NK-92 (cell line): ENCODE results near the gene GPR78.

Experiments used
- DNase-seq: peaks from one replicate; lab custom pipeline; 2025; ENCODE audit not compliant: unreplicated experiment; lab: John Stamatoyannopoulos, UW

The GPR78 gene

DNA sequence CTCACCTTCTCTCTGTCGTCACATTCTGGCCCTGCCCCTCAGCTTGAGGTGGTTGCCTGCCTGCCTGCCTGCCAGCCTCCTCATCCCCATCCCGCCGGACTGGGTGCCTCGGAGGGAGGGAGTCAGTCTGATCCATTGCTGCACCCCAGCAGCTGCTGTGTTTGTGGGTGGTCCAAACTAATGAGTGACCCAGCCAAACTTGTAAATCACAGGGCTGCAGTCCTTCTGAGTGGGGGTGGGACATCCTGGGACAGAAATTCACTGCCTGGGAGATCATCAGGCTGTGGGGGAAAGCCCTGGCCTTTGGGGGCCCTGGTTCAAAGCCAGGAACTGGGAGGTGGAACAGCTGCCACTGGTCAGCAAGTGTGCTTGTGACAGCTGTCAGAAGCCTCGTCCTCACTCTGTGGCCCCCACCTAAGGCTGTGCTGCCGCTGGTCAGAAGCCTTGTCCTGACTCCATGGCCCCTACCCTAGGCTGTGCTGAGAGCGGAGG is 5.6 kb downstream of the GPR78 start:
- no peak for DNase-seq

GRCh38 chr4:8586246-8586645 is 6.1 kb downstream of the GPR78 start:
- no peak for DNase-seq

- DNase-seq, result no peak
These were observed 6.7 kb downstream of the GPR78 start for GRCh38 chr4:8586671-8587468.

DNA sequence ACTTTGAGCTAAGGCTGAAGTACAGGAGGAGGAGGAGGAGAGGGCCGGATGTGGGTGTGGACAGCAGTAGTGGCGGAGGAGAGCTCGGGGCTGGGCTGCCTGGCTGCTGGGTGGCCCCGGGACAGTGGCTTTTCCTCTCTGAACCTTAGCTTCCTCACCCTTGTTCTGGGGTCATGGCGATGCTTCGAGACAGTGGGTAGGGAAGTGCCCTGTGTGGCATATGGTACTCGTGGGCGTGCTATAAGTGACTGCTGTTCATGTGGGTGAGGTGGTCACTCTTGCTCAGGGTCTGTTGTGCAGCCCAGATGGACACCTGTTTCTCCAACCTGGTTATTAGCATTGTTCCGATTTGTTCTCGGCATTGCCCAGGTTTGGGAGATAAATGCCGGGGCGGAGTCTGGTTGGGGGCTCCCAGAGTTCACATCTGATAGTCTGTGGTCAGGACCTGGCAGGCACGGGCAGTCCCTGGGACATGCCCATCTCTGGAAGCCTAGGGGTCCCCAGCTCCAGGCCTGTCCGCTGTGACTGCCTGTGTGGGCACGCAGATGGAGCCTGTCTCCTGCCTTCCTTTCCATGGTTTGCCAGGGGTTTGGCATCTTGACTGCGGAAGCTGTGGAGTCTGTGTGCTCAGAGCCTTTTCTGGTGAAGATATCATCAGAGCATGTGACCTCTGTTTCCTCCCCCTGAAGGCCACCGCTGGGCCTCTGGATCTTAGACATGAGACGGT is 7.4 kb downstream of the GPR78 start:
- DNase-seq, result no peak

DNA sequence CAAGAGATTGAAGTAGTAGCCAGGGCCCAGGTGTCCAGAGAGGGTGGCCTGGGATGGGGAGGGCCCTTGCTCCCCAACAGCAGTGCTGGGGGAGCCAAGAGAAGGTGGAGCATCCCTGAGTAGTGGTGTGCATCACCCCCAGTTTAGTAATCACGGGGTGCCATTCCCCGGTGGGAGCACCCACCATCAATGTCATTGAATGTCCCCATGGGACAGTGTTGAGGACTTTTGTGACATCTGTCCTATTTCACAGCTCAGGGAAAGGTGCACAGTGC is 7.9 kb downstream of the GPR78 start:
- no peak for DNase-seq

DNA sequence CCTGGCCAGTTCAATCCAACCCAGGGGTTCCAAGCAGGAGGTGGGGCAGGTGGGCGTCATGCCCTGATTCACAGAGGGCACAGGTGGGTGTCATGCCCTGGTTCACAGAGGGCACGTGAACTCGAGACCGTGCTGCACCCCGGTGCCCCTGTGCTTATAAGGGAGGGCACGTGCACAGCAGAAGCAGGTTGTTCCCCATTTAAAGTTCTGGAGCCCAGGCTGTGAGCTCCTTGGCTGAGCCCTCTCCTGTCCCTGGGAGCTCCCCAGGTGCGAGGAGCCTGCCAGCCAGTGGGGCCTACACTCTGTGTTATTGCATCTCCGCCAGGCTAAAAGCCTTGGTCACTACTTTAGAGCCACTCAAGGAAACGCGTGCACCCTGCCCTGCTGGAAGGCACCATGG is 9.1 kb downstream of the GPR78 start:
- DNase-seq, result no peak

GRCh38 chr4:8589823-8590545 is 9.8 kb downstream of the GPR78 start:
- DNase-seq, result no peak

DNA sequence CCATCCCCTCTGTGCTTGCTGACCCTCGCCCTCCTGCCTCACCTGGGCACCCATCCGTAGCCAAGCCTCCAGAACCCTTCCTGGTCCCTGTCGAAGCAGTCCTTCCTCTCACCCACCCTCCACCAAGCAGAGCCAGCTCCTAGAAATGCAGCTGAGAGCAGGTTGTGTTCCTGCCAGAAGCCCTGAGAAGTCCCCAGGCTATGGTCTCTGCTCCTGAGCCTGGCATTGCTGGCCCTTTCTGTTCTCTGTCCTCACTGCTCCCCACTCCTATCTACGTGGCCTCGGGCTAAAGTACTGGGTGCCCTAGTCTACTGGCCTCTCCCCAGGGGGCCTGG is 10.3 kb downstream of the GPR78 start:
- no peak for DNase-seq

DNA sequence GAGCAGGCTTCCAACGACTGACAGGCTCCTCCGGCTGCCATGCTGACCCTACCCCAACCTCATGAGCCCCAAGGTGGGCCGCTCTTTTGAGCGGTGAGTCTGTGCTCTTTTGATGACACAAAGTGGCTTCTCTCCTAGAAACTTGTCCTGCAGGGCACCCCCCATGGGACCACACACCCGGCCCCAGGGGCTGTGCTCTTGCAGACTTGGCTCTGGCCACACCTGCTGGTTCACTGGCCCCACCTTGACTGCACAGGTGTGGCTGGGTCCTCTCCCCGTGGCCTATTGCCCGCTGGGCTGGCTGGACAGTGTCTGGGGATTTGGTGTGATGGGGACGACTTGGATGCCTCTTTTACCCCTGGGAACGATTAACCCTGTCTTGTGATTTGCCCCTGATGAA is 10.9 kb downstream of the GPR78 start:
- DNase-seq, result no peak

DNA sequence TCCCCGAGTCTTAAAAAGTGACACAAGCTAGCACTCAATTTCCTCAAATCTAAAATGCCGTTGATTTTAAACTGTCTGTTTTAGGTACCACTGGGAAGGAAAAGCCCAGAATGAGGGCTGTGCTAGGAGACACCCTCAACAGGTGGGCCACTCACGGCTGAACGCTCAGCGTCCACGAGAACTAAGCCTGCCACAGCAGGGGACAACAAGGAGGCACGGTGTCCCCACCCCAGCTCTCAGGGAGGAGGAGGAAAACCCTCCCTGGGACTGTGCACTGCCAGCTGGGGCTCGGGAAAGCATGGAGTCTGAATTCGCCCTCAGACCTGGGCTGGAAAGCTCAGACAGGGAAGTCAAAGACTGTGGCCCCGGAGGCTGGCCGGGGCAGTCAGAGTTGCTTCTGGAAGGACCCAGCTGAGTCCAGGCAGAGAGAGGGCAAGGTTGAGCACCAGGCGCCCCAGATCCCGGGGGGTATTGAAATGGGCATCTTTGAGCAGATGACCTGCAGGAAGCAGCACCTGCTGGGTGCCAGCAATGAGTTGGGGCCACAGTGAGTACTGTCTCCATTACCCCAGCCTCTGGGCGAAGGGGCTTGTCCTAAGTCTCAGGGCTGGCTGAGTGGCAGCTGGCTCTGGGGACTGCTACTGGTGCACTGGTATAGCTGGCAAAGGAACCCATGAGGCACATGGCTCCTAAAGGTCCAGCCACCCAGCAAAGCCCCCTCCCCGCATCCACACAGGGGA is 11.6 kb downstream of the GPR78 start:
- no peak for DNase-seq

DNA sequence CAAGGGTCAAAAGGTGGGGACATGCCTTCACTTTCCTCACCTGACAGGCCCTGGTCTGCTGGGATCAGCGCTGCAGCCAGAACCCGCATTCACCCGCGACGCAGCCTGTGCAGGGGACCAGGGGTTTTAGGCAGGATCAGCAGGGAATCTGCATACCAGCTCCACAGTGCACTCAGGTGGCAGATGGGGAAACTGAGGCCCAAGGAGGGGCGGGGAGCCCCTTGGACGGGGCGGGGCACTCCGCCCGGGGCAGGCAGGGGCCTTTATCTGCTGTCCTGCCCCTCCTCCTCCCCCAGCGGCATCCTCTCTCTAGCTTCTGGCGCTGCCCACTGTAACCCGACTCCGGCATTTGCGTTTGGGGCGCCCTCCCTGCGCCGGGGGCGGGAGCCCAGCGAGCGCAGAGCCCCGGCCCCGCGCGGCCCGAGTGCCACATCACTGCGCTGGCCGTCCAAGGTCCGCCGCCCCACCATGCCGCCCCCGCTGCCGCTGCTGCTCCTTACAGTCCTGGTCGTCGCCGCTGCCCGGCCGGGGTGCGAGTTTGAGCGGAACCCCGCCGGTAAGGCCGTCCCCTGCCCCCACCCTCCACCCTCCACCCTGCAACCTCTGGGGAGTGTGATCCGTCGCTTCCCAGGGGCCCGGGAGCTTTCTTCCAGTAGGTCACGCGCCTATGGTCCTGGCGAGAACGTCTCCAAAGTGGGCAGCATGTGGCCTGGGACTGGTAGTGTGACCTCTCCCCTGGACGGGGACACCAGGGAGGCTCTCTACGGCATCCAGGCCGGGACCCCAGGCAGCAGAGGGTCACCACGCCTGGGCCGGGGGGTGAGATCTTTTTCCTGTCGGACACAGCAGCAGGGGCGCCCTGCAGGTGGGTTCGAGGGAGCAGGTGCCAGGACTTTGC is 12.4 kb downstream of the GPR78 start, which contains the start of gene CPZ:
CPZ (plus strand) TSS at position 400 of the 898 bp plus-strand sequence; CDS start at position 469, 69 bp downstream.
- DNase-seq, result no peak

- no peak for DNase-seq
These were observed 13.3 kb downstream of the GPR78 start for GRCh38 chr4:8593264-8594096.

GRCh38 chr4:8594097-8595038 is 14.2 kb downstream of the GPR78 start:
- DNase-seq, result no peak

DNA sequence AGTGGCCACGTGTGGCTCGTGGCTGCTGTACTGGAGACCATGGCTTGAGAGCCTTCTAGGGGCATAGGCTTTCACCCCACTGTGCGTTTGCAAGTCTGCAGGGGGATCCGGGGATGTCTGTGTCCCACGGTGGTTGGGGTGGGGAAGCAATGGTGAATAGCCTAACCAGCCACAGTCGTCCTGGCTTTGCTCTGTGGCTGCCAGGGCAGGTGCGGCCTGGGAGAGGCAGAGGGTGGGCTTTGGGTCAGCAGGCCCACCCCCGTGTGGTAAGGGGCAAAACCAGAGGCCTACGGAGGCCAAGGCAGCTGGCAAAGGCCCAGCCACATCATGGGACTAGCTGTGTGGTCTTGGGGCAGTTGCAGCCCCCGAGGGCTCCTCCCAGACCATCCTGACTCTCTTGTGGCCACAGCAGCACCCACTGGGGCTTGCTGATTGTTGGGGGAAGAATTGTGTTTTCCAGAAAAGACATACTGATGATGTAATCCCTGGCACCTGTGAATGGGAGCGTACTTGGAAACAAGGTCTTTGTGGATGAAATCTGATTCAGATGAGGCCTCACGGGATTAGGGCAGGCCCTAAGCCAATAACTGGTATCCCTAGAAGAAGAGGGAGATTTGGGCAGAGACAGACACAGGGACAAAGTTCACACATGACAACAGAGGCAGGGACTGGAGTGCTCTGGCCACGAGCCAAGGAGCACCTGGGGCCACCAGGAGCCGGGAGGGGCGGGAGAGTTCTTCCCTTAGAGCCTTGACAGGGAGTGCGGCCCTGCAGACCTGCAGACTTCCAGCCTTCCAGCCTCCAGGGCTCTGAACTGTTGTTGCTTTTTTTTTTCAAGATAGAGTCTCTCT is 15.3 kb downstream of the GPR78 start:
- no peak for DNase-seq

DNA sequence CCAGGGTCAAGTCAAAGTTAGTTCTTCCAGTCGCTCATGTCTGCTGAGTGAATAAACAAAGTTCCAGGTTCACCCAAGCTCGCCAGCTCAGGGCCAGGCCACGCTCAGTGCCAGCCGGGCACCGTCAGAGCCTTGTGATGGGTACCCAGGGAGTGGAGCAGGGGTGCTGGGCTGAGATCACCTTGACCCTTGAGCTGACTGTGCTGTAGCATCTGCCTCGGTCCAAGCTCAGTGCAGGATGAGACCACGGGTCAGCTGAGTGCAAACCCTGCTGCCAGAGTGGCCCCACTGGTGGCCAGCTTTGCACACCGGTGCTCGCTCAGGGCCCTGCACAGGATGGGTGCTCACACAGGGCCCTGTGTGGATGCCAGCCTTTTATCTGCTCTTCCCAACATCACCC is 16.7 kb downstream of the GPR78 start:
- no peak for DNase-seq

GRCh38 chr4:8597319-8597718 is 17.1 kb downstream of the GPR78 start:
- no peak for DNase-seq

DNA sequence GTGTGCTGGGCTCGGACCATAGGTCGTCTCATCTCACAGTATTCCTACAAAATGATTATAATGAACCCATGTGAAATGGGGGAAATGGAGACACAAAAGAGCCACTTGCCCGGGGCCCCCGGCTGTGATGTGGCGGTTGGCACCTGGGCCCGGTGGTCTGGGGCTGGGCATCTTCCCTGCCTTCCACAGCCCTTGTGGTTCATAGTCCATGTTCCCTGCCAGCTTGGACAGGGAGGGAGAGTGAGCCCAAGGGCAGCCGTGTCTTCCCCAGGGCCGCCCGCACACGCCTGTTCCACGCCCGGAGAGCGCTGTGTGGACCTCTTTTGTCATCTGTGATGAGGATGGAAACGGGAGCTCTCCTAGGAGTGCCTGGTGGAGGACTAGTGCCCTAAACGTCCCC is 17.6 kb downstream of the GPR78 start:
- DNase-seq, result no peak
